ENCODE measurements around the gene PSAPL1.

Gene PSAPL1

DNA sequence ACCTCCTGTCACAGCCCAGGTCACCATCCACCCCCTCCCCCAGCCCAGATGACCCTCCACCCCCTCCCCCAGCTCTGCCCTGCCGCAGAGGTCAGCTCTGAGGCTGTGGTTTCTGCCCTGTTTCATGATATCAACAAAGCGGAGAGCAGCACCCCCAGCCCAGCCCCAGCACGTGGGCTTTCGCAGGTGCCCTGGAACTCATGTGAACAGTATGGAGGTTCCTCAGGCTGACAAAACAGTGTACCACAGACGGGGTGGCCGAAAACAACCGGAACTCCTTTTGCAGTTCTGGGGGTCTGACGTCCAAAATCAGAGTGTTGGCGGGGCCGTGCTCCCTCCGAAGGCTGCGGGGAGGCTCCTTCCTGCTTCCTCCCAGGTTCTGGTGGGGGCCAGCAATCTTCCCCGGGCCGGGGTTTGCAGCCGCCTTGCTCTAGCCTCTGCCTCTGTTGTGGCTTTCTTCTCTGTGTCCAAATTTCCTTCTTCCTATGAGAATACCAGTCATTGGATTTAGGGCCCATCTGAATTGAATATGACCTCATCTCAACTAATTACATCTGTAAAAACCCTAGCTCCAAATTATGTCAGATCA is 7.9 kb upstream of the PSAPL1 start:
- DNase-seq (ENCODE audit: low read depth) = no peak
- Histone ChIP-seq H3K4me3 (ENCODE audit: low read length) (no peak overlapping the region), H3K9ac (ENCODE audit: low read length) (no peak overlapping the region), H3K9me3 (ENCODE audit: control insufficient read depth, low read length) (peaks cover 11% of the 10 kb centered on the region), H3K27me3 (replicated peaks; ENCODE audit: control insufficient read depth, insufficient read depth, low read length) (peaks cover 27% of the 10 kb centered on the region), H3K36me3 (ENCODE audit: control insufficient read depth, insufficient read depth, low read length, severe bottlenecking) (no peaks in the 10 kb centered on the region), H3K4me1 (ENCODE audit: control insufficient read depth, insufficient read depth, low read length) (no peaks in the 10 kb centered on the region)

GRCh38 chr4:7441201-7441600 is 6.5 kb upstream of the PSAPL1 start:
- no peak for DNase-seq (ENCODE audit: low read depth)
- no peaks in the 10 kb centered on the region for H3K4me1 ChIP-seq (ENCODE audit: control insufficient read depth, insufficient read depth, low read length)
- H3K27me3 ChIP-seq (replicated peaks; ENCODE audit: control insufficient read depth, insufficient read depth, low read length) = peaks cover 24% of the 10 kb centered on the region
- H3K36me3 ChIP-seq (ENCODE audit: control insufficient read depth, insufficient read depth, low read length, severe bottlenecking) = no peaks in the 10 kb centered on the region
- H3K4me3 ChIP-seq (ENCODE audit: low read length) = no peak overlapping the region
- peaks cover 11% of the 10 kb centered on the region for H3K9me3 ChIP-seq (ENCODE audit: control insufficient read depth, low read length)
- no peak overlapping the region for H3K9ac ChIP-seq (ENCODE audit: low read length)

DNA sequence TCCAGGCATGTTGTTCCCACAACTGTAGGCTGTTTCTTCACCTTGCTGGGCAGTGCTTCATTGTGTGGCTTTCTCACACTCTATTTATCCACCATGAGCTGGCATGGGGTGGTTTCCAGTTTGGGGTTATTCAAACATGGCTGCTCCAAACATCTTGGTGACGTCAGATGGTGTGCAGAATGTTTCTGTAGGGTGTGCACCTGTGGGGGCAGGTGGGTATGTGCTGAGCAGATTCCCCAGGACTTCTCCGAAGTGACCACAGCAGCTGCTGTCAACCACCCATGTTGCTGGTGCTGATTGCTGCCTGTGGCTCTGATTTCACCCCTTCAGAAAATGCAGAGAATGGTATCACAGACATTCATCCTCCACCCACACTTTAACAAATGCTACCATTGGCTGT is 5.0 kb upstream of the PSAPL1 start:
- Histone ChIP-seq H3K4me3 (ENCODE audit: low read length) (no peak overlapping the region), H3K36me3 (ENCODE audit: control insufficient read depth, insufficient read depth, low read length, severe bottlenecking) (no peaks in the 10 kb centered on the region), H3K9ac (ENCODE audit: low read length) (no peak overlapping the region), H3K9me3 (ENCODE audit: control insufficient read depth, low read length) (peaks cover 11% of the 10 kb centered on the region), H3K27me3 (replicated peaks; ENCODE audit: control insufficient read depth, insufficient read depth, low read length) (peaks cover 12% of the 10 kb centered on the region), H3K4me1 (ENCODE audit: control insufficient read depth, insufficient read depth, low read length) (peaks cover 6% of the 10 kb centered on the region)
- no peak for DNase-seq (ENCODE audit: low read depth)

DNA sequence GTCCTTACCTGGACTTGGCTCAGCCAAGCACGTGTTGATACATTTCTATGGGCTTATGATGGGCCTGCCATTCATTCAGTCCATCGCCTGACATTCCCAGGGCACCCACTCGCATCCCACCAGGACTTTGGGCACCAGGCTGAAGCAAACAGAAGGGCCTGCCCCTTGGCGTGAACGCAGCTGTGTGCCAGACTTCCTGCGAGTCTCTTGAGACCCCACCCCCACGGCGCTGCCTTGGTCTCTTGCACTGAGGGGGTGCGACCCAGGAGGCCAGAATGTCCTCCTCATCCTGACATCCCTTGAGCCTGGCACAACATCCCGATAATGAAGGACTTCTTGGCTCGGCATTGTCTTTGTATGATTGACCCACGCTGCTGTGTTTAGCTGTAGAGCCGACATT is 1.5 kb upstream of the PSAPL1 start:
- Histone ChIP-seq H3K4me3 (ENCODE audit: low read length) (no peak overlapping the region), H3K9ac (ENCODE audit: low read length) (no peak overlapping the region), H3K4me1 (ENCODE audit: control insufficient read depth, insufficient read depth, low read length) (peaks cover 6% of the 10 kb centered on the region), H3K9me3 (ENCODE audit: control insufficient read depth, low read length) (peaks cover 11% of the 10 kb centered on the region), H3K36me3 (ENCODE audit: control insufficient read depth, insufficient read depth, low read length, severe bottlenecking) (no peaks in the 10 kb centered on the region), H3K27me3 (replicated peaks; ENCODE audit: control insufficient read depth, insufficient read depth, low read length) (peaks cover 12% of the 10 kb centered on the region)
- DNase-seq (ENCODE audit: low read depth) = no peak

- H3K9ac ChIP-seq (ENCODE audit: low read length) = no peak overlapping the region
- H3K36me3 ChIP-seq (ENCODE audit: control insufficient read depth, insufficient read depth, low read length, severe bottlenecking) = no peaks in the 10 kb centered on the region
- H3K4me3 ChIP-seq (ENCODE audit: low read length) = no peak overlapping the region
- H3K9me3 ChIP-seq (ENCODE audit: control insufficient read depth, low read length) = peaks cover 11% of the 10 kb centered on the region
- peaks cover 11% of the 10 kb centered on the region for H3K27me3 ChIP-seq (replicated peaks; ENCODE audit: control insufficient read depth, insufficient read depth, low read length)
- H3K4me1 ChIP-seq (ENCODE audit: control insufficient read depth, insufficient read depth, low read length) = peaks cover 6% of the 10 kb centered on the region
- no peak for DNase-seq (ENCODE audit: low read depth)
These were observed 836 bp upstream of the PSAPL1 start for GRCh38 chr4:7435471-7436061.

DNA sequence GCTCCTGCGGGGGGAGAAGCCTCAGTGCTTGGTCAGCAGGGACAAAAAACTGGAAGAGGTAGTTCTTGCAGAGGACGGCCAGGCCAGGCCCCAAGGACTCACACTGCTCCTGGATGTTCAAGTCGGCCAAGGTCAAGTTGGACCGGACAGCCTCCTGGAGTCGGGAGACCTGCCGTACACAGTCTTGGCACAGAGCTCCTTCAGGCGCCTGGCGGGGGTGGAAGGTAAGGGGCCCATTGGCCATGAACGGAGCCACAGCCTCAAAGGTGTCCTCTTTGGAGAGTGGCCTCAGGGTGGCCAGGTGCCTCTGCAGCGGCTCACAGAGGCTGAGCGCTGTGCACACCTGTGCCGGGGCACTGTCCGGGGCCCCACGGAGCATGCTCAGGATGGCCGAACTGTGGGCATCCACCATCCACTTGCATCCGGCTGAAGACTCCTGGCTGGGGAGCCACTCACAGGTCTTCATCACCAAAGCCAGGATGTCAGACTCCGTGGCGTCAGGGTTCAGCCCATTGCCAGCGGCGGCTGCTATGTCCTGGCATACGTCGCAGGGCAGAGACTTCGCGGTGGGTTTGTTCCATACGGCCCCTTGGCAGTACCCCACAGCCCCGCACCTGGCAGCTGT is 477 bp downstream of the PSAPL1 start:
- Histone ChIP-seq H3K4me3 (ENCODE audit: low read length) (no peak overlapping the region), H3K9me3 (ENCODE audit: control insufficient read depth, low read length) (peaks cover 7% of the 10 kb centered on the region), H3K27me3 (replicated peaks; ENCODE audit: control insufficient read depth, insufficient read depth, low read length) (peaks cover 8% of the 10 kb centered on the region), H3K36me3 (ENCODE audit: control insufficient read depth, insufficient read depth, low read length, severe bottlenecking) (no peaks in the 10 kb centered on the region), H3K9ac (ENCODE audit: low read length) (no peak overlapping the region), H3K4me1 (ENCODE audit: control insufficient read depth, insufficient read depth, low read length) (peaks cover 6% of the 10 kb centered on the region)
- no peak for DNase-seq (ENCODE audit: low read depth)

DNA sequence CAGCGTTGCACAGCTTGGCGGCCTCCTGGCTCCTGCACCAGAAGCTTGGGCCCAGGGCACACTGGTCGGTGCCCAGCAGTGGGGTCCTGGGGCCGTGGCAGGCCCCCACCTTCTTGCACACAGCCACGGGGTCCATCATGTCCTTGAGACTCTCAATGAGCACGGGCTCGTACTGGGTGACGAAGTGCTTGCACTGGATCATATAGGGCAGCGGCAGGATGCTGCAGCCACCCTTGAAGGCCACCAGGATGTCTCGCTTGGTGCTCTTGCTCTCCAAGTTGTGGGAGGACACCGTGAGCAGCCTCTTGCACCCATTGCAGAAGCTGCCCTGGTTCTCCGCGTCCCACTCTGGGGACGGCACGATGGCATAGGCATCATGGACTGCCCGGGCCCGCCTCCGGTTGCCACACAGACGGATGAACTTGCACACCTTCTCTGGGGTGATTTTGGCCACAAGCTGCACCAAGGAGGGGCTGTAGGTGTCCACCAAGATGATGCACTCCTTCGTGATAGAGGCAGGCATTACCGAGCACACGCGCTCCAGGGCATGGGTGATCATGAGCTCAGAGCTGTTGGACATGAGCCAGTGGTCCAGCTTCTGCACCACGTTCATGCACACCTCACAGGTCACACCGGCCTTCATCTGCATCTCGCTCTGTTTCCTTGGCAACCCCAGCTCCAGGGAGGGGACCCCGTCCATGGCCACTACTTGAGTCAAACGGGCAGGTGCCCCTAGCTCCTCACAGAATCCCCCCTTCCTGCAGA is 1.2 kb downstream of the PSAPL1 start:
- Histone ChIP-seq H3K27me3 (replicated peaks; ENCODE audit: control insufficient read depth, insufficient read depth, low read length) (peaks cover 12% of the 10 kb centered on the region), H3K4me1 (ENCODE audit: control insufficient read depth, insufficient read depth, low read length) (peaks cover 6% of the 10 kb centered on the region), H3K4me3 (ENCODE audit: low read length) (no peak overlapping the region), H3K9ac (ENCODE audit: low read length) (no peak overlapping the region), H3K36me3 (ENCODE audit: control insufficient read depth, insufficient read depth, low read length, severe bottlenecking) (no peaks in the 10 kb centered on the region), H3K9me3 (ENCODE audit: control insufficient read depth, low read length) (peaks cover under 1% of the 10 kb centered on the region)
- DNase-seq (ENCODE audit: low read depth) = no peak

DNA sequence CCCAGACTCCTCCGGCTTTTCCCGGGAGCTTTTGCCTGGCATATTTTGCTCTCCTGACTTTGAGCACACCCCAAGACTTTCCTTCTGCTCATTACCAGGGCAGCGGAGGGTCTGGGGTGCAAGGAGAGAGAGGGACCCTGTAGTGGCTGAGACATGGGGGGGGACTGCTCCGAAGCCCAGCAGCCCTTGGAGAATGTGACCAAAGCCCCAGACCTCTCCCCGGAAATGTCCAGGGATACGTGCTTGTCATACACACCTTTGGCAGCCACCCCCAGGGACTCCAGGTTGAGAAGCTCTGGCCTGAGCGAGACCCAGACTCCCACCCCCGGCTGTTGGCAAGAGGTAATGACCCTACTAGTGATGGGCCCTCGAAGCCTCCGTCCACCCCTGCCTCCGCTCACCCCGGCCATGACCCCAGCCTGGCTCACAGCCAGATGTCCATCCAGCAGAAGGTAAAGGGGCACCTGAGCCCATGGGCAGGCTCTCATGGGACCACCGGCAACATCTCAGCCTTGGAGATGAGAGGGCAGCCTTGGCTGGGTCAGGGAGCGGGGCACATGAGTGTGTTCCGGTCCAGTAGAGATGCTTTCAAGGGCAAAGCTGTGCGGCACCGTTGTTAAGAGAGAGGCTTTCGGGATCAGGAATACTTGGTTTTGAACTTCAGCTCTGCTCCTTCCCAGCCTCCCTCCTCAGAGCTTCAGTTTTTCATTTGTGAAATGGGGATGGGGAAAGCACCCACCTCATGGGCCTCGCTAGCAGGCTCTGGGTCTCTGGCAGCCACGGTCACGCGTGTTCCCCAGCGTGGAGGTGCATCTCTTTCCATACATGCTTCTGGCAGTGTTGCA is 2.0 kb downstream of the PSAPL1 start:
- Histone ChIP-seq H3K9ac (ENCODE audit: low read length) (no peak overlapping the region), H3K27me3 (replicated peaks; ENCODE audit: control insufficient read depth, insufficient read depth, low read length) (peaks cover 15% of the 10 kb centered on the region), H3K9me3 (ENCODE audit: control insufficient read depth, low read length) (no peaks in the 10 kb centered on the region), H3K36me3 (ENCODE audit: control insufficient read depth, insufficient read depth, low read length, severe bottlenecking) (no peaks in the 10 kb centered on the region), H3K4me3 (ENCODE audit: low read length) (no peak overlapping the region), H3K4me1 (ENCODE audit: control insufficient read depth, insufficient read depth, low read length) (peaks cover 6% of the 10 kb centered on the region)
- no peak for DNase-seq (ENCODE audit: low read depth)

DNA sequence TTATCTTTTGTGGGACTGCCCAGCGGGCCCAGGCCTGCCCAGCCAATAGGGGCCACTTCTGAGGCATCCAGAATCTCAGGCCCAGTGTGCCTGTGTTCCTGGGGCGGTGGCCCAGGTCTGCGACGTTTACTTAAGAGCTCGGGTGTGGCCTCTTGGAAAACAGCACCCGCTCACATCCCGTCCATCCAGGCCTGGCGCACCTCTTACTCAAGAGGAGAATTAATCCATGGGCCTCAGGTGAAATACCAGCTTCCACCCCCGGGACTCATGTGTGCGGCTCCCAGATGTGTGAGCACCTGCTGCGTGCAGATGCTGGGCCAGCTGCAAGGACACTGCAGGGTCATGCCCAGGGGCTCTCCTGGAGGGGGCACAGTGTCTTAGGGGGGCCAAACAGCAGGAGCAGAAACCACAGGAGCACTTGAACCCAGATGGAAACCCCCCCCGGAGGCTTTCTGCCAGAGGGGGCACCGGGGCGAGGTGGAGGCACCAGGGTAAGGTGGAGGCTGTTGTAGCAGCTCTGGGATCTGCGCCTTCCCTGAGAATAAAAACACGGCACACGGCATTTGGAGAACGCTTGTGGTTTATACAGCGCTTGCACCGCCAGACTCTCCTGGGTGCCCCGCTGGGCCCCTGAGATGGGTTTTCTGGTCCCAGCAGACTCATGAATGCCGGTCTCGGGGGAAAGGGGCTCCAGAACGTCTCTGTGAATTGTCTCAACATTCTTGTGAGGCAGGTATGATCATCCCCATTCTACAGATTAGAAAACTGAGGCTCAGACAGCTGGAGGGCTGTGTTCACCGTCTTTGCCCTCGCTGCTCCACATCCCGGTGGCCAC is 2.8 kb downstream of the PSAPL1 start:
- Histone ChIP-seq H3K9me3 (ENCODE audit: control insufficient read depth, low read length) (no peaks in the 10 kb centered on the region), H3K36me3 (ENCODE audit: control insufficient read depth, insufficient read depth, low read length, severe bottlenecking) (no peaks in the 10 kb centered on the region), H3K27me3 (replicated peaks; ENCODE audit: control insufficient read depth, insufficient read depth, low read length) (peaks cover 10% of the 10 kb centered on the region), H3K4me3 (ENCODE audit: low read length) (no peak overlapping the region), H3K9ac (ENCODE audit: low read length) (no peak overlapping the region), H3K4me1 (ENCODE audit: control insufficient read depth, insufficient read depth, low read length) (peaks cover 6% of the 10 kb centered on the region)
- DNase-seq (ENCODE audit: low read depth) = no peak

DNA sequence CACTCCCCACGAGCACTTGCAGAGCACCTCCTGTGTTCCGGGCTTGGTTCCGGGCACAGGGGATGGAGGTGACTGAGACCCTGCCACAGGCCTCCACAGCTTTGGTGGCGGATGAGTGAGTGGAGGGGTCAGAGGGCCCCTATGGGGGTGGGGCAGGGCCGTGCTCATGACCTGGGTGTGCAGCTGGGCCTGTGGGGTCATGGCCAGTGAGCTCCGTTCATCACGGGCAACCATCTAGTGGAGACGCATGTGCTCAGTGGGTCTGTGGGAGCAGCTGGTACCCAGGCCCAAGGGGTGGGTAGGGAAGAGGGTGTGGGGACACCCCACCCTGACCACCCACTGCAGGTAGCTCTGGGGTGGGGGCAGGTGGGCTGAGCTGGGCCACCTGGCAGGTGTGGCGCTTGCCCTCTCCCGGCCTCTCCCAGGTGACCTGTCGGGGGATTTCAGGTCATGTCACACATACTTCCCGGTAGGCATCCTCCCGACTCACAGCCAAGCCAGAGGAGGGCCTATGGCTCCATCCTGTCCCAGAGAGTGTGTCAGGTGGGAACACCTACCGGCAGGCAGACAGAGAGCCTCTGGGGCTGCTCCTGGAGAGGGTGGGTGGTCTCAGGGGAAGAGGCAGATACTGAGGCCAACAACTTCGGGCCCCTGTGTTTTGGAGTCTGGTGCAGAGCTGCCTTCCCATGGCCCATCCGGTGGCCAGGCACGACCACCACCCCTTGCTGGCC is 3.6 kb downstream of the PSAPL1 start:
- Histone ChIP-seq H3K27me3 (replicated peaks; ENCODE audit: control insufficient read depth, insufficient read depth, low read length) (peaks cover 14% of the 10 kb centered on the region), H3K9me3 (ENCODE audit: control insufficient read depth, low read length) (no peaks in the 10 kb centered on the region), H3K4me1 (ENCODE audit: control insufficient read depth, insufficient read depth, low read length) (peaks cover 6% of the 10 kb centered on the region), H3K9ac (ENCODE audit: low read length) (no peak overlapping the region), H3K36me3 (ENCODE audit: control insufficient read depth, insufficient read depth, low read length, severe bottlenecking) (no peaks in the 10 kb centered on the region), H3K4me3 (ENCODE audit: low read length) (no peak overlapping the region)
- no peak for DNase-seq (ENCODE audit: low read depth)
